Neural progenitor cell (in vitro differentiated cells): ENCODE measurements around the gene GALNT18.

ENCODE experiments used
- EZH2 ChIP-seq: fragments of 200-600 bp; sonication (generic); IDR thresholded peaks from 2 replicates; pipeline ENCODE4 v1.6.1; 2017; ENCODE audit warnings: antibody characterized with exemption, mild to moderate bottlenecking, moderate library complexity
- EZH2phosphoT487 ChIP-seq: fragments of 200-600 bp; sonication (generic); IDR thresholded peaks from 2 replicates; pipeline ENCODE4 v1.6.1; 2017; ENCODE audit warnings: antibody characterized with exemption
- TF ChIP-seq, protein P1 (sequence below): fragments of 200-600 bp; sonication (generic); IDR thresholded peaks from 2 replicates; pipeline ENCODE4 v1.5.1; 2017; ENCODE audit warnings: antibody characterized with exemption, mild to moderate bottlenecking

DNA sequence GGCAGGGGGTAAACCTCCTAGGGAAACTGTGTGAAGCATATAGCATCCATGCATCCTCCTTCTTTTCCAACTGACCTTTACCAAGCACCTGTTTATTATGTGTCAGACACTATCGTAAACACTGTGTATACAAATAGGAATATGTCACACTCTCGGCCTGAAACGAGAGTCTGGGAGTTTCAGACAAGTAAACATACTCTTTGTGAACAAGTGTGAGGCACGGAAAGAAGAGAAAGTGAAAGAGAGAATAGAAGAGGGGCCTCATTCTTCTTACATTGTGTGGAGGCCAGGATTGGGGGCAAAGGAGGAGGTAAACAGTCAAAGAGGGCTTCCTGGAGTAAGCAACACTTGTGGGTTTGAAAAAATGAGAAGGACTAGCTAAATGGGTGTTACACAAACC is 285.1 kb downstream of the GALNT18 start:
- TF ChIP-seq, protein P1, sequence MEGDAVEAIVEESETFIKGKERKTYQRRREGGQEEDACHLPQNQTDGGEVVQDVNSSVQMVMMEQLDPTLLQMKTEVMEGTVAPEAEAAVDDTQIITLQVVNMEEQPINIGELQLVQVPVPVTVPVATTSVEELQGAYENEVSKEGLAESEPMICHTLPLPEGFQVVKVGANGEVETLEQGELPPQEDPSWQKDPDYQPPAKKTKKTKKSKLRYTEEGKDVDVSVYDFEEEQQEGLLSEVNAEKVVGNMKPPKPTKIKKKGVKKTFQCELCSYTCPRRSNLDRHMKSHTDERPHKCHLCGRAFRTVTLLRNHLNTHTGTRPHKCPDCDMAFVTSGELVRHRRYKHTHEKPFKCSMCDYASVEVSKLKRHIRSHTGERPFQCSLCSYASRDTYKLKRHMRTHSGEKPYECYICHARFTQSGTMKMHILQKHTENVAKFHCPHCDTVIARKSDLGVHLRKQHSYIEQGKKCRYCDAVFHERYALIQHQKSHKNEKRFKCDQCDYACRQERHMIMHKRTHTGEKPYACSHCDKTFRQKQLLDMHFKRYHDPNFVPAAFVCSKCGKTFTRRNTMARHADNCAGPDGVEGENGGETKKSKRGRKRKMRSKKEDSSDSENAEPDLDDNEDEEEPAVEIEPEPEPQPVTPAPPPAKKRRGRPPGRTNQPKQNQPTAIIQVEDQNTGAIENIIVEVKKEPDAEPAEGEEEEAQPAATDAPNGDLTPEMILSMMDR: no peak
- TF ChIP-seq EZH2phosphoT487 (no peak), EZH2 (no peak)
